GM12878 (cell line): Measurements from ENCODE around the gene ZKSCAN5. TPM values are rescaled to one million over a fixed set of nuclear protein-coding genes. Genes with fewer than 3 reads are reported as not detected.

Source experiments
- ATF7 ChIP-seq: fragments of 450-650 bp; IDR thresholded peaks from 2 replicates; pipeline ENCODE4 v1.6.1; 2016; ENCODE audit warnings: low read depth, mild to moderate bottlenecking
- BHLHE40 ChIP-seq, 2 experiments: fragments of 450-650 bp in 1 of 2; IDR thresholded peaks; 2 replicates each; pipeline ENCODE4 v1.6.1; 2011 to 2017; ENCODE audit warnings: low read depth in 2 of 2, borderline replicate concordance in 1 of 2, improper control_type of control experiment in 1 of 2, low read length in 1 of 2, mild to moderate bottlenecking in 1 of 2
- CHD2 ChIP-seq: IDR thresholded peaks from 2 replicates; pipeline ENCODE4 v1.6.1; 2011; ENCODE audit warnings: low read depth, low read length, improper control_type of control experiment, borderline replicate concordance
- CREM ChIP-seq: IDR thresholded peaks from 2 replicates; pipeline ENCODE4 v1.6.1; 2014; ENCODE audit warnings: antibody characterized with exemption, low read depth
- E4F1 ChIP-seq: fragments of 450-650 bp; IDR thresholded peaks from 2 replicates; pipeline ENCODE4 v1.6.1; 2018; ENCODE audit warnings: borderline replicate concordance, mild to moderate bottlenecking; ENCODE audit not compliant: partially characterized antibody
- ESRRA ChIP-seq: IDR thresholded peaks from 2 replicates; pipeline ENCODE4 v1.6.1; 2012; ENCODE audit warnings: mild to moderate bottlenecking, low read length, improper control_type of control experiment
- ETV6 ChIP-seq, 2 experiments: fragments of 450-650 bp in 1 of 2; IDR thresholded peaks in 1 of 2; conservative IDR thresholded peaks in 1 of 2; 2 replicates each; pipeline ENCODE4 v1.6.1; 2014; ENCODE audit warnings: antibody characterized with exemption in 1 of 2, borderline replicate concordance in 1 of 2, low read depth in 1 of 2, mild to moderate bottlenecking in 1 of 2, moderate library complexity in 1 of 2
- IKZF1 ChIP-seq: fragments of 450-650 bp; conservative IDR thresholded peaks from 2 replicates; pipeline ENCODE4 v1.6.1; 2017; ENCODE audit warnings: antibody characterized with exemption, mild to moderate bottlenecking
- JUND ChIP-seq: IDR thresholded peaks from 2 replicates; pipeline ENCODE4 v1.6.1; 2012; ENCODE audit warnings: low read depth, mild to moderate bottlenecking, low read length, improper control_type of control experiment, moderate library complexity
- MAX ChIP-seq: IDR thresholded peaks from 2 replicates; pipeline ENCODE4 v1.6.1; 2012; ENCODE audit warnings: low read depth, low read length, improper control_type of control experiment
- MYB ChIP-seq: fragments of 150-350 bp; IDR thresholded peaks from 2 replicates; pipeline ENCODE4 v1.6.1; 2014; ENCODE audit warnings: mild to moderate bottlenecking, low read depth, low read length, borderline replicate concordance
- NFIC ChIP-seq: IDR thresholded peaks from 2 replicates; pipeline ENCODE4 v1.6.1; 2012; ENCODE audit warnings: low read depth, mild to moderate bottlenecking, inconsistent platforms, low read length, moderate library complexity
- NR2C1 ChIP-seq: fragments of 450-650 bp; IDR thresholded peaks from 2 replicates; pipeline ENCODE4 v1.6.1; 2017; ENCODE audit warnings: antibody characterized with exemption, mild to moderate bottlenecking, moderate library complexity
- POLR2A ChIP-seq: IDR thresholded peaks from 2 replicates; pipeline ENCODE4 v1.6.1; 2011; ENCODE audit warnings: low read depth, mild to moderate bottlenecking, low read length
- RBBP5 ChIP-seq: fragments of 200-600 bp; sonication (generic); conservative IDR thresholded peaks from 2 replicates; pipeline ENCODE4 v1.6.1; 2016
- SMARCA5 ChIP-seq: fragments of 450-650 bp; IDR thresholded peaks from 2 replicates; pipeline ENCODE4 v1.6.1; 2017; ENCODE audit warnings: mild to moderate bottlenecking
- SMC3 ChIP-seq: IDR thresholded peaks from 2 replicates; pipeline ENCODE4 v1.6.1; 2011; ENCODE audit warnings: low read length, improper control_type of control experiment, borderline replicate concordance
- SREBF1 ChIP-seq: IDR thresholded peaks from 2 replicates; pipeline ENCODE4 v1.6.1; 2012; ENCODE audit warnings: mild to moderate bottlenecking, low read length
- TCF3 ChIP-seq: IDR thresholded peaks from 2 replicates; pipeline ENCODE4 v1.6.1; 2012; ENCODE audit warnings: low read depth, mild to moderate bottlenecking, low read length, borderline replicate concordance; ENCODE audit not compliant: insufficient read depth
- ZBED1 ChIP-seq: IDR thresholded peaks from 2 replicates; pipeline ENCODE4 v1.6.1; 2016; ENCODE audit warnings: borderline replicate concordance
- polyA plus RNA-seq, 11 experiments: library from polyadenylated mRNA; depleted of rRNA in 4 of 11; unstranded in 6 of 11; stranded (reverse) in 5 of 11; fragments of >200 nt; fragmentation: Nextera tagmentation in 4 of 11; fragmentation: Illumina TruSeq in 1 of 11; extraction: Ambion mirVana in 4 of 11; extraction: Trizol in 1 of 11; gene quantifications; 1 replicate in 1 of 11; 2 replicates in 10 of 11; pipeline versions ENCODE4 v1.2.1 to v1.2.3, GENCODE V29; 2011 to 2016; ENCODE audit warnings: inconsistent platforms in 2 of 11, missing spikeins in 2 of 11, low read depth in 1 of 11
- total RNA-seq, 4 experiments: library from RNA; depleted of rRNA in 3 of 4; stranded (reverse); fragments of >200 nt in 3 of 4; fragmentation: Illumina TruSeq in 1 of 4; extraction: Trizol in 1 of 4; gene quantifications; 2 replicates each; pipeline versions ENCODE4 v1.2.1 to v1.2.3, GENCODE V29; 2013 to 2021
- TF ChIP-seq, protein P1 (sequence below): fragments of 450-650 bp; IDR thresholded peaks from 2 replicates; pipeline ENCODE4 v1.6.1; 2018; ENCODE audit warnings: mild to moderate bottlenecking, low read depth, moderate library complexity; ENCODE audit not compliant: partially characterized antibody
- TF ChIP-seq, protein P2 (sequence below): fragments of 450-650 bp; IDR thresholded peaks from 2 replicates; pipeline ENCODE4 v1.6.1; 2017; ENCODE audit warnings: mild to moderate bottlenecking, low read depth, inconsistent platforms; ENCODE audit not compliant: poor library complexity, severe bottlenecking

The ZKSCAN5 gene
- total and polyA plus RNA-seq, 10 of the 15 experiments (the other 5 are each of a cell fraction or from before 2014, with no cell fraction given) = 2.5 to 10.1 (median 7.7) TPM

- TF ChIP-seq E4F1 (no peak), ATF7 (peak; percentile 53; the same call in 1 of the 2 replicates), SREBF1 (no peak), CREM (peak; percentile 99), ESRRA (peak; percentile 12; the same call in 1 of the 2 replicates), TCF3 (no peak), NFIC (no peak), POLR2A (peak; percentile 94), MYB (no peak), CHD2 (no peak), SMARCA5 (peak; percentile 64; the same call in 1 of the 2 replicates), RBBP5 (no peak), SMC3 (no peak), ZBED1 (peak; percentile 72; the same call in 1 of the 2 replicates), MAX (no peak), JUND (no peak), IKZF1 (peak; percentile 82), ETV6 (conservative IDR thresholded peaks at IDR 0.05 in 1 of 2, IDR thresholded peaks at IDR 0.05 in 1 of 2; ENCODE audit: borderline replicate concordance in 1 of 2, low read depth in 1 of 2) (peak in 1 of 2 experiments; percentile 33; a peak in 1 of 4 replicates), NR2C1 (peak; percentile 48; the same call in 1 of the 2 replicates), BHLHE40 (IDR thresholded peaks at IDR 0.05; ENCODE audit: borderline replicate concordance in 1 of 2, low read depth in 2 of 2, low read length in 1 of 2) (peak in 1 of 2 experiments; percentile 11; a peak in 1 of 4 replicates)
- TF ChIP-seq, protein P1, sequence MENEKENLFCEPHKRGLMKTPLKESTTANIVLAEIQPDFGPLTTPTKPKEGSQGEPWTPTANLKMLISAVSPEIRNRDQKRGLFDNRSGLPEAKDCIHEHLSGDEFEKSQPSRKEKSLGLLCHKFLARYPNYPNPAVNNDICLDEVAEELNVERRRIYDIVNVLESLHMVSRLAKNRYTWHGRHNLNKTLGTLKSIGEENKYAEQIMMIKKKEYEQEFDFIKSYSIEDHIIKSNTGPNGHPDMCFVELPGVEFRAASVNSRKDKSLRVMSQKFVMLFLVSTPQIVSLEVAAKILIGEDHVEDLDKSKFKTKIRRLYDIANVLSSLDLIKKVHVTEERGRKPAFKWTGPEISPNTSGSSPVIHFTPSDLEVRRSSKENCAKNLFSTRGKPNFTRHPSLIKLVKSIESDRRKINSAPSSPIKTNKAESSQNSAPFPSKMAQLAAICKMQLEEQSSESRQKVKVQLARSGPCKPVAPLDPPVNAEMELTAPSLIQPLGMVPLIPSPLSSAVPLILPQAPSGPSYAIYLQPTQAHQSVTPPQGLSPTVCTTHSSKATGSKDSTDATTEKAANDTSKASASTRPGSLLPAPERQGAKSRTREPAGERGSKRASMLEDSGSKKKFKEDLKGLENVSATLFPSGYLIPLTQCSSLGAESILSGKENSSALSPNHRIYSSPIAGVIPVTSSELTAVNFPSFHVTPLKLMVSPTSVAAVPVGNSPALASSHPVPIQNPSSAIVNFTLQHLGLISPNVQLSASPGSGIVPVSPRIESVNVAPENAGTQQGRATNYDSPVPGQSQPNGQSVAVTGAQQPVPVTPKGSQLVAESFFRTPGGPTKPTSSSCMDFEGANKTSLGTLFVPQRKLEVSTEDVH = peak; percentile 88
- TF ChIP-seq, protein P2, sequence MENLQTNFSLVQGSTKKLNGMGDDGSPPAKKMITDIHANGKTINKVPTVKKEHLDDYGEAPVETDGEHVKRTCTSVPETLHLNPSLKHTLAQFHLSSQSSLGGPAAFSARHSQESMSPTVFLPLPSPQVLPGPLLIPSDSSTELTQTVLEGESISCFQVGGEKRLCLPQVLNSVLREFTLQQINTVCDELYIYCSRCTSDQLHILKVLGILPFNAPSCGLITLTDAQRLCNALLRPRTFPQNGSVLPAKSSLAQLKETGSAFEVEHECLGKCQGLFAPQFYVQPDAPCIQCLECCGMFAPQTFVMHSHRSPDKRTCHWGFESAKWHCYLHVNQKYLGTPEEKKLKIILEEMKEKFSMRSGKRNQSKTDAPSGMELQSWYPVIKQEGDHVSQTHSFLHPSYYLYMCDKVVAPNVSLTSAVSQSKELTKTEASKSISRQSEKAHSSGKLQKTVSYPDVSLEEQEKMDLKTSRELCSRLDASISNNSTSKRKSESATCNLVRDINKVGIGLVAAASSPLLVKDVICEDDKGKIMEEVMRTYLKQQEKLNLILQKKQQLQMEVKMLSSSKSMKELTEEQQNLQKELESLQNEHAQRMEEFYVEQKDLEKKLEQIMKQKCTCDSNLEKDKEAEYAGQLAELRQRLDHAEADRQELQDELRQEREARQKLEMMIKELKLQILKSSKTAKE = no peak
Measured at GRCh38 chr7:99551767-99552463, 47.5 kb downstream of the ZKSCAN5 start, which contains the start of gene FAM200A (continued).
